HG03108 (cell line): Measurements from ENCODE around the gene MAU2.
"Not testable (repeated sequence)": the region's sequence is repeated elsewhere in the genome, so short reads cannot be mapped to it uniquely, and the experiment has no call there.

Experiments
- ATAC-seq: cut with Tn5 transposase; IDR thresholded peaks from one replicate; pipeline ENCODE4 v1.9.1; 2021; ENCODE audit warnings: moderate library complexity; ENCODE audit not compliant: unreplicated experiment

Gene MAU2

DNA sequence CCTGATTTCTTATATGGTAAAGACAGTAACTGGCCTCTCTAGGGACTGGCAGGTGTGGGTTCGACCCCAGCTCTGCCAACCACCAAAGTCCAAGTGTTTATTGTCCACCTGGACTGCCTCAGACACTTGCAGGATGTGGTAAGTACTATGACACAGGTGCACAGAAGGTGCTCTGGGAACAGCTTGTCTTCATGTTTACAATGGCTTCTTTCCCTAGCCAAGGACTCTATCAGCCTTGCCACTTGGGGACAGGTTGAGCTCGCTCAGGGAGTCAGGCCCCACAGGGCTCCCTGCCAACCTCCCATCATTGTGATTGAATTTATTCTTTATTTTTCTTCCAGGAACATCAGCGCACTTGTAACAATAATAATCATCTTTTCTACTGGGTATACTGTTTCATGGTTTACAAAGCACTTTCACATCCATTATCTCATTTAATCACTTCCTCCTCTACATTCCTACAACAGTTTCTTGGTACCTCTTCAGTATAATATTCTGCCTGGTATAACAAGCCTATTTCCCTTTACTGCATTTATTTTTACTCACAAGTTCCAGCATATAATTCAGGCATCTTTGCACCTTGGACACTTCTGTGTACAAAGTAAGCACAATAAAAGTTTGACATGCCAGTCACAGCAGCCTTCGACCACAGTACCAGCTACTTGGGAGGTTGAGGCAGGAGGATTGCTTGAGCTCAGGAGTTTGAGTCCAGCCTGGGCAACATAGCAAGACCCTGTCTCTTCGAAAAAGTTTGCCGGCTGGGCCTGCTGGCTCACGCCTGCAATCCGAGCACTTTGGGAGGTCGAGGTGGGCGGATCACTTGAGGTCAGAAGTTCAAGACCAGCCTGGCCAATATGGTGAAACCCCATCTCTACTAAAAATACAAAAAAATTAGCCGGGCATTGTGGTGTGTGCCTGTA, 60.6 kb downstream of the MAU2 start:
- ATAC-seq: no peak

DNA sequence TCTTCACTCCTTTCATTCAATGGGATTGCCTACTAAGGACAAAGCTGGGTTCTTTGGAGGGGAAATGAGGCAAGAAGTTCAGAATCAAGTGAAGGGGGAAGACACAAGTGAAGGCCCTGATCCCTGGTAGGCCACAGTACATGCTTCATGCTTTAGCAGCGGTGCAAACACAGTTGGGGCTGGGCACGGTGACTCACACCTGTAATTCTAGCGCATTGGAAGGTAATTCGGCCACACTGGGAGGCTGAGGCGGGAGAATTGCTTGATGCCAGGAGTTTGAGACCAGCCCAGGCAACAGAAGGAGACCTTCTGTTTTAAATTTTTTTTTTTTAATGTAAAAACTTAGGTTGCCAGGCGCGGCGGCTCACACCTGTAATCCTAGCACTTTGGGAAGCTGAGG, 61.5 kb downstream of the MAU2 start:
- ATAC-seq: no peak

DNA sequence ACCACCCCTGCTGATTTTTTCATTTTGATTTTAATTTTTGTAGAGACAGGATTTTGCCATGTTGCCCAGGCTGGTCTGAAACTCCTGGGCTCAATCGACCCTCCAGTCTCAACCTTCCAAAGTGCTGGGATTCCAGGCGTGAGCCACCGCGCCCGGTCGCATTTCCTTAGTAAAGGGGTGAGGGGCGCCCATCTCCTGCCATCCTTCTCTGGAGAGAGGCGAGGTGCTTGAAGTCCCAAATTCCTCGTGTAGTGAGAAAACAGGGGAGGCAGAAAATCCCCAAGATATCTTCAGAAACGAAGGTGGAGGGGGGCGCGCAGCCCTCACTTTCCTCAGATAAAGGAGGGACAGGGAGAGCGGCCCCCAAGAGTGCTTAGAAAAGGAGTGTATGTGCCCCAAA, 63.9 kb downstream of the MAU2 start:
- no peak for ATAC-seq

DNA sequence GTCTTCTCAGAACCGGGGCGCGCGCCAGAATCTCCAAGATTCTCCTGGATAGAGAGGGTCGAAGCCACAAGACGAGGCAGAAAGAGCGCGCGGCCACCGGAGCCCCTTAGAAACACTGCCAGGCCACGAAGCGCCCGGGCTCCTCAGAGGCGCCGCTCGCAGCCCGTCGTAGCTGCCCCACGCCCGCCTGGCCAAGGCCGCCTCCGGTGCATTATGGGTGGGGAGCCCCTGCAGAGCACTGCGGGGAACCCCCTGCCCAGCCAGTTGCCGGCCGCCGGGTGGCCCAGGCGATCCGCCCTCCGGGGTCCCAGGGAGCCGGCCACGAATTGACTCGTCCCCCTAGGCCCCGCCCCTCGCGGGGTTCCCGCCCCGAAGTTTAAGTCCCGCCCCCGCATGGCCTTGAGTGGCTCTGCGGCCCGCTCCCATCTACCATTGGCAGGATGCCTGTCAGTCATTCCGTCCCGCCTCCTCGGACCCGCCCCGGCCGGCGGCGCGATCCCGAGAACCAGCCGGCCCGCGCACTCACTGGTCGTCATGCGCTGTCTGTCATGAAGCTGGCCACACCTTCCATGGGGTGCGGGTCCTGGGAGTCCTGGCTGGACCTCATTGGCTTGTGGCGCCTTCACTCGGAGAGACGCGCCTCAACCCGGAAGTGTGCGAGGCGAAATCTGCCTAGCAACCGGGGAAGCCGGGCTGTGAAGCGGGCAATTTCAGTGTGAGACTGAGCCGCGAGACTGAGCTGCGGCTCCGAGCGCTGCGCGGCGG, 64.7 kb downstream of the MAU2 start:
- peak; percentile 90 for ATAC-seq

DNA sequence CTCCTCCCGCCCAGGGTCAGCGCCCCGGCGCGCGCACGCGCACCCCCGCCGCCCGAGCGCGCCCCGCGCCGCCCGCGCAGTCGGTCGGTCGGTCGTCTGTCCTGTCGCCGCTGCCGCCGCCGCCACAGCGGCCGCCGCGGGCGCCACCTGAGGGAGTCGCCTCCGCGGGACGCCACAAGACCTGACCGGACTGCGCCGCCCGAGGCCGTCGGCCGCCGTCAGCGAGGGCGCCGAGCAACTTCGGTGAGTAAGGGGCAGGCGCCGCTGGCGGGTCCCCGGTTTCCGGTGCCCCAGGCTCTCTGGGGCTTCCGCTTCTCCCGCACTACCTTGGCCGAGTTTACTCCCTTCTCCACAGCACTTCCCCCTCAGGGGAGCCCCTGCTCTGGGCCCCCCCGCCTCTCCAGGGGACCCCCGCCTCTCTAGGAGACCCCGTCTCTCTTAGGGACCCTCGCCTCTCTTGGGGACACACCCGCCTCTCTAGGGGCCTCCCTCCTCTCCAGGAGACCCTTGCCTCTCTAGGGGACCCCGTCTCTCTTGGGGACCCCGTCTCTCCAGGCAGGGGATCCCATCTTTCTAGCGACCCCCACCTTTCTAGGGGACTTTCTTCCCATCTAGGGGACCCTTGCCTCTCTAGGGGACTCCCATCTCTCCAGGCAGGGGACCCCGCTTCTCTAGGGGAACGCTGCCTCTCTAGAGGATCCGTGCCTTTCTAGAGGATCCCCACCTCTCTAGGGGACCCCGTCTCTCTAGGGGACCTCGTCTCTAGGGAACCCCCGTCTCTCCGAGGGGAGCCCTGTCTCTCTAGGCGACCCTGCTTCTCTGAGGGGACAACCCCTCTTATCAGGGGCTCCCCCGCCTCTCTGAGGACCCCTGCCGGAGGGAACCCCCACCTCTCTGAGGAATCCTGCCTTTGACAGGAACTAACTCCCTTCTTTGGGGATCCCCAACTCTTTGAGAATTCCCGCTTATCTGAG, 65.6 kb downstream of the MAU2 start:
- peak; percentile 3 for ATAC-seq

DNA sequence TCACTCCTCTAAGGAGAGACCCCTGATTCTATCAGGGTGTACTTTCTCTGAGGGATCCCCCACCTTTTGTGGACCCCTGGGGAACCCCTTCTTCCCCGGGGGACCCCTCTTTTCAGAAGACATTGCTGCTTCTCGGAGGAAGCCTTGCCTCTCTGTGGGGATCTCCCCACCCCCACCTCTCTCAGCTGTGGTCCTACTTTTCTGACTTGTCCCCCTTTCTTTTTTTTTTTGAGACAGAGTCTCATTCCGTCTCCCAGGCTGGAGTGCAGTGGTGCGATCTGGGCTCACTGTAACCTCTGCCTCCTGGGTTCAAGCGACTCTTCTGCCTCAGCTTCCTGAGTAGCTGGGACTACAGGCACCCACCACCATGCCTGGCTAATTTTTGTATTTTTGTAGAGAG, 66.5 kb downstream of the MAU2 start:
- ATAC-seq: no peak

DNA sequence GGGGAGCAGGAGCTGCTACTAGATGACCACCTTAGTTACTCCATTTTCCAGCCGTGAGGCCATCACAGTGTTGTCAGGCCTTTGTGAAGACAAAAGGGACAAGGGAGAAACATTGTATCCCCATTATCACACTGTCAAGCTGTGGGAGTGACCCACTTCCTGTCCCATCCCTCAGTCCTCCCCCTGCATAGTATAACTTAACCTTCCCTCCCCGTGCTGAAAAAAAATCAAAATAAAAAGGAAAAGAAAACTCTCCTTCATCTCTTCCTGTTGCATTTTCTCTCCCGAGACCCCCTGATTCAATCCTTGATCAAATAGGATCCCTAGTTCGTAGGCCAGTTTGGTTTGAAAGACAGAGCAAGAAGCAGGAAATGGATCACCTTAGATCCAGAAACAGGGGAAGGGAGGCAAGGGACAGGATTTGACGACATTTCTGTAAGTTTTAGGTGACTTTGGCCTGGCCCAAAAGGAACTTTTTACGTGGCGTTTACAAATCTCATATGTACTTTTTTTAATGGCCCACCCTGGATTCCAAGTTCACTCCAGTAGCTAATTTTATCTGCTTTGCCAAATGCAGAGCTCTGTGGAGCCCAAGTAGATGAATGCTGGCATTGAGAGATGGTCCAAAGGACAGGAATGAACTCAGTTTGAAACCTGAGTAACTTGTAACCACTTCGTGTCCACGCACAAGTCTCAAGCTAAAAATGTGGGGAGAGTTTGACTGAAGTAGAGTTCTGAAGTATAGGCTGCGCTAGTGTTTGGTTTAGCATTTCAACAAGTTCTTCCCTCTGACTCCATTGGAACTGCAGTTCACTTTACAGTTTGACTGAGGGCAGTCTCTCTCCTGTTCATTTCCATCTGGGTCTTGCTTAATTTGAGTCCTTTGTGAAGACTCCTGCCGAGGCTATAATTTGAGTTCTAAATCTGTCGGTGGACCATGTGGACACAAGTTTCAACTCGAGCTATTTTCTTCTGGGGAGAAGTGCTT, 68.2 kb downstream of the MAU2 start:
- no peak for ATAC-seq

DNA sequence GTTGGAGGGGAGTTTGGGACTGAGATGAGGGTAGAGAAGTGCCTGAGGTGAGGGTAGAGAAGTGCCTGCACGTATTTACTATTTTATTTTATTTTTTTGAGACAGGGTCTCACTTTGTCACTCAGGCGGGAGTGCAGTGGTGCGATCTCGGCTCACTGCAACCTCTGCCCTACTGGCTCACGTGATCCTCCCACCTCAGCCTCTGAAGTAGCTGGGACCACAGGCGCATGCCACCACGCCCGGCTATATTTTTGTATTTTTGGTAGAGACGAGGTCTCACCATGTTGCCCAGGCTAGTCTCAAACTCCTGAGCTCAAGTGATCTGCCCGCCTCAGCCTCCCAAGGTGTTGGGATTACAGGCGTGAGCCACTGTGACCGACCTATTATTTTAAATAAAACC, 69.1 kb downstream of the MAU2 start:
- not testable (repeated sequence) for ATAC-seq

DNA sequence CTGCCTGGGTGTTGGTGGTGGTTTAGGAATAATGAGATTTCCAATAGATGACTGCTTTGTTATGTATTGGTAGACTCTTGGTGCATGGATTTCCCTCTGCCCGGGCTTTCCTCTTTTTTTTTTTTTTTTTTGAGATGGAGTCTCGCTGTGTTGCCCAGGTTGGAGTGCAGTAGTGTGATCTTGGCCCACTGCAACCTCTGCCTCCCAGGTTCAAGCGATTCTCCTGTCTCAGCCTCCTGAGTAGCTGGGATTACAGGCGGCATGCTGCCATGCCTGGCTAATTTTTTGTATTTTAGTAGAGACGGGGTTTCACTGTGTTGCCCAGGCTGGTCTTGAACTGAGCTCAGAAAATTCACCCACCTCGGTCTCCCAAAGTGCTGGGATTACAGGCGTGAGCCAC, 73.7 kb downstream of the MAU2 start:
- not testable (repeated sequence) for ATAC-seq

DNA sequence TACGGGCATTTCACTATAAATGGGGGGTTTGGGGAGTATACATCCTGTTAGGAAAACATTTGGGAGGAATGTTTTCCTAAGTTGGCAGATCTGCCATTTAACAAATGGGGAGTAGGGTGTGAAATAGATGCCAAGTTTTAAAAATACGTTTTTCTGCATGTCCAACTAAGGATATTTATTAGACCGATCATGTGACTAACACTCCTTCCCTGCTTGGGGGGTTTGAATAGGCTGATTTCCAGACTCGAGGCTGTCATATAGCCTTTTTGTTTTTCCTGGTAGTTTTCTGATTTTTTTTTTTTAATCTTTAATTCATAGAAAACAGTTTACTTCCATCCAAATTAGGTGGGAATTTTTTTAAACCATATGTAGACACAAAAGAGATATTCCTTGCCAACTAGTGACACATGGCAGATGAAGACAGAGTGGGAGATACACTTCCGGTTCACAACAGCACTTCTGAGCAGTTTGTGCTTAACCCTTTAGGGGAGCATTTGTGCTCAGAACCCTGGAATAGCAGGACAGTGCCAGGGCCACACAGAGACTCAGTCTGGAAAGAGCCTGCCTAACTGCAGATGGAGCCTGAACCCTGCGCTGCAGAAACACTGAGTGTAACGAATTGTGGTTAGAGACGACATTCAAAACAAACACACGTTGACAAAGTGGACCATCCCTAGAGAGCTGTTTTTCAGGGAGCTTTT, 79.3 kb downstream of the MAU2 start:
- ATAC-seq: no peak

DNA sequence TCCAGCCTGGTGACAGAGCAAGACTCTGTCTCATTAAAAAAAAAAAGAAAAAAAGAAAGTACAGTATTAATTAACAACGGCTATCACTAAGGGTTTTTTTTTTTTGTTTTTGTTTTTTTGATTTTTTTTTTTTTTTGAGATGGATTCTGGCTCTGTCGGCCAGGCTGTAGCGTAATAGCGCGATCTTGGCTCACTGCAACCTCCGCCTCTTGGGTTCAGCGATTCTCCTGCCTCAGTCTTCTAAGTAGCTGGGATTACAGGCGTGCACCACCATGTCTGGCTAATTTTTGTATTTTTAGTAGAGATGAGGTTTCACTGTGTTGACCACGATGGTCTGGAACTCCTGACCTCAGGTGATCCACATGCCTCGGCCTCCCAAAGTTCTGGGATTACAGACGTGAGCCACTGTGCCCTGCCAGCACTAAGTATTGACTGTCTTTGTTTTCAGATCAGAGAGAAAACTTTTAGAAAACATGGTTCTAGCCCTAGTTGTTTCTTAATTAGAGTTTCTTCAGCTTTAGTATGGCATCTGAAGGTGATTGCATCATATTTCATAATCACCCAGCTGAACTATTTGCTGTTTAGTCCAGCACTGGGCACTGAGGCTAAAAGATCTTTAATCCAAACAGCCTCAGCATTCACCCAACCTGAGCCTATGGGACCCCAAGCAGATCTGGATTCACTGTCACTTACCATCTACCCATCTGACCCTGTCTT, 82.2 kb downstream of the MAU2 start:
- ATAC-seq: no peak

DNA sequence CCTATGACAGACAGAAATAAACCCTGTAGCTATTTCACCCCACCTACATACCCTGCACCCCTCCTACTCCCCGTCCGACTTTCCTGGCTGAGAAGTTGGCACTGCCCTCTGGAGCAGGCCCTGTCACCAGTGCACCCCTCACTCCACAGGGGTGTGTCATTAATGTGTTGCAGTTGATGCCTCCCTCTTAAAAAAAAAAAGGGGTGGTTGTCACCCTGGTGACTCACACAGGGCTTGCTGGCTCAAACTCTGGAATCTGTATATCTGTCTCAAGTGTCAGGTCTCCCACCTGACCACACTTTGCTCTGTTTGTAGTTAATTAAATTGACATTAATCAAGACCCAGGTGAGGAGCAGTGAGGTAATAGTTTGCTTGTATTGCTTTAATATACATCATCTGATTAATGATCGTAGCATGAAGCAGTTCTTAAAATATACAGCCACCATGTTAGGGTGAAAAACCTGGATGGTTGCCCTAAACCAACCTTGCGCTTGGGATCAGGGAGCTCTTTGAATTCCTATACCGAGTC, 82.8 kb downstream of the MAU2 start:
- no peak for ATAC-seq

DNA sequence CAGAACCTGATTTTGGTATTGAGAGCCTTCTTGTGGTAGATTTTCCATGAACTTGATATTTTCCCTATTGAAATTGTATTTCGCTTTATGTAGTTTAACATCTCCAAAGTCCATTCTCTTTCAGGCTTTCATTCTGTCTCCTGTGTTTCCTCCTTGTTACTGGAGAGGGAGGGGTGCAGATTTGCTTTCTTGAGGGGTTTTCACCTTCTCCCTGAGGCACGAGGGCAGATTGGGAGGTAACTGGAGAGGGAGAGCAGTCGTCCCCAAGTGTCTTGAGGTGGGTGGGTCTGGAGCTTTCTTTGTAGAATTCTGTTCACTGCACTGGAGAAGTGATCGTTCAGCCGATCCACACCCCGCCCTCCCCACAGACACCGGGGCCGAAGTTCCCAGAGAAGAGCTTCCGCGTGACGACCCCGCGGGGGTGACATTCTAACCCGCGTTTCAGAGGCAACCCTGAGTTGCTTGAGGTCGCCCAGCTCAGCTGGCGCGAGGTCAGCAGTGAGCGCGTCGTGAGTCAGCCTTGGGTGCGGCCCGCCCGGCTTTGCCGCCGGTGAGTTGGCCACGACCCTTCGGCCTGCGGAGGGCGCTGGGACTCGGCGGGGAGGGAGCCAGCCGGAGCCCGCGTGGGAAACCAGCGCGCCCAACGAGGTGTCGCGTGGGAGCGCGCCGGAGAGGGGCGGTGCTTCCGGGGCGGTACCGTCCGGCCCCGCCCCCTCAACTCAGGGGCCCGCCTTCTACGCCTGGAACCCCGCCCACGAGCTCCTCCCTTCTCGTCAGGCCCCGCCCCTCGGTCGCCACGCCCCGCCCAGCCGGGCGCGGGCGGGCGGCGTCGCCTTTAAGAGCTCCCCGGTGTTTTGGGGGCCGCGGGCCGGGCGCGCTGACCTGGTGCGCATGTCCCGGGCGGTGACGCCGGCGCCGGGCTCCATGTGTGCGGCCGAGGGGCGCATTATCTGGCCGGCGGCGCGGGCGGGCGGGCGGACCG, 84.5 kb downstream of the MAU2 start, which contains the start of gene GATAD2A:
Gene GATAD2A, plus strand, starts transcription at position 797 of the 982 bp plus-strand sequence. CDS start 59,671 bp downstream, outside the sequence.
- ATAC-seq: peak; percentile 69

DNA sequence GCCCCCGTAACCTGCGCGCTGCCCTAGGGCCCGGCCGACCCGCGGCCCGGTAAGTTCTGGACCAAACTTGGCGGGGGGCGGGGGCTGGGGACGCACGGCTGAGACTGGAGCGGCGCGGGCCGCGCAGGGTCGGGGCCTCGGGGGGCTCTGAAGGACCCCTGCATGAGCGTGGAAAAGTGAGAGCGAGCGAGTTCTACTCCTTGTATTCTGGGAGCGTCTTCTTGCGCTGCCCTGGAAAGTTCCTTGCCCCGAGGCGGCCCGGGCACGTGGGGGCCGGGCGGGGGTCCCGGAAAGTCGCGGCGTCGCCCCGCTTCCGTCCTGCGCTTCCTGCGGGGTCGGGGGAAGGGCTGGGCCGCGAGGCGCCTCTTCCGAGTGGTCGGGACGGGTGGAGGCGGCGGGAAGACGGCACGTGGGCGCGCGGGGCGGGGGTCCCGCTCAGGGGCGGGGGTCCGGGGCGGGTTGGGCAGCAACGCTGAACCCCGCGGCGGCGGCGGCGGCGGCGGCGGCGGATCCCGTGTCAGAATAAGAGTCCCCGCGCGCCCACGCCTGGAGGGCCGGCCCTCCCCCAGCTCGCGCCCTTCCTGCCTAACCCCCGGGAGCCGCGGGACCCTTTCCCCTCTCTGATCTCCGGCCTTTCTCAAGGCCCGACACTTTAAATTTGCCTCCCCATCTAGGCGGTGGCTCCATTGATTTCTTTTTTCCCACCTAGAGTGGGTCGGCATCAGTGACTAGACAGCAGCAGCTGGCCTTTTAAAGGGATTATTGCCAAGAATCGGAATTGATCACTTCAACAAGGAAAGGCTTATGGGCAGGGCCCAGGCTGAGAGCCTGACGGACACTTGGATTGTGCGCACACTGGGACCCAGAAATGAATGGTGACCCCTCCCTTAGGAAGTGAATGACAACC, 85.6 kb downstream of the MAU2 start:
- ATAC-seq: peak; percentile 24

DNA sequence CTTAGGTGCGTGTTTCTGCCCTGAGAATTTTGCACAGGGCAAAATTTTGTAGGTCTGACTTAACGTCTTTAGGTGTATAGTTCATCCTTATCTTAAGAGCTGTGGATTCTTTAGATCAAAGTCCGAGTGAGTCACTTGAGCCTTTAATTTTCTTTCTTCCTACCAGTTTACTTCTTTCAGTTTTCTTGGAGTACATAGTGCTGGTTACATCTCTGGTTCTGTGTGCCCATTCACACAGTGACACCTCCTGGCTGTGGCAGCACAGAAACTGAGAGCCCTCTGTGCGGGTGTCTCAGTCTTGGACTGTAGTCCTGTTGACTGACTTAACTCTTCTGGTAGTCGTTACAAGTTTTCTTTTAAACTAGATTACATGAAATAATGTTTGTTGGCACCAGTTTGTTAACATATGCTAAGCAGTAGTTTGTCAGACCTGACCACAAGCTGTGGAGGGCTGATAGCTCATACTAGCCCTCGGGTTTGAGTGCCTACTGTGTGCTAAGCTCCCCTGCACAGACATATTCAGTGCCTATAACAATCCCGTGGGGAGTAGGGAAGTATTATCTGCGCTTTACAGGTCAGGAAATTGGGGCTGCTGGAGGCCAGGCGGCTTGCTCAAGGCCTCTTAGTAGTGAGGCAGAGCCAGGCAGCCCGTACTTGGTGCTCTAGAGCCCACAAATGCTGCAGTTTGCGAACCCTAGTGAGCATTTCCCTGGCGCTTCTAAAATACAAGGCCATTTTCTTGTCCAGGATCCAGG, 86.4 kb downstream of the MAU2 start:
- peak; percentile 38 for ATAC-seq
